ENCODE results near the gene TSKU. TPM values are rescaled to one million over a fixed set of nuclear protein-coding genes. Genes with fewer than 3 reads are reported as not detected.

TSKU gene
- total and polyA plus RNA-seq, 9 of the 15 experiments (the other 6 are each of a cell fraction or from before 2014, with no cell fraction given) = 0.60 to 11.9 (median 8.4) TPM

DNA sequence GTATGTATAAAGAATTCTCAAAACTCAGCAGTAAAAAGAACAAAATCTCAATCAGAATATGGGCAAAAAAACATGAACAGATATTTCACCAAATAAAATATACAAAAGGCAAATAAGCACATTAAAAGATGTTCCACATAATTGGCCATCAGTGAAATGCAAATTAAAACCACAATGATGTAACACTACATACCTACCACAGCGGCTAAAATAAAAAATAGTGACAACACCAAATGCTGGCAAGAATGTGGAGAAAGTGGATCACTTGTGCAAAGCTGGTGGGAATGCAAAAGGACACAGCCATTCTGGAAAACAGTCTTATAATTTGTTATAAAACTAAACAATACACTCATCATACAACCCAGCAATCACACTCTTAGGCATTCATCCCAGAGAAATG, 39.2 kb downstream of the TSKU start (continued):
- TF ChIP-seq, protein P1, sequence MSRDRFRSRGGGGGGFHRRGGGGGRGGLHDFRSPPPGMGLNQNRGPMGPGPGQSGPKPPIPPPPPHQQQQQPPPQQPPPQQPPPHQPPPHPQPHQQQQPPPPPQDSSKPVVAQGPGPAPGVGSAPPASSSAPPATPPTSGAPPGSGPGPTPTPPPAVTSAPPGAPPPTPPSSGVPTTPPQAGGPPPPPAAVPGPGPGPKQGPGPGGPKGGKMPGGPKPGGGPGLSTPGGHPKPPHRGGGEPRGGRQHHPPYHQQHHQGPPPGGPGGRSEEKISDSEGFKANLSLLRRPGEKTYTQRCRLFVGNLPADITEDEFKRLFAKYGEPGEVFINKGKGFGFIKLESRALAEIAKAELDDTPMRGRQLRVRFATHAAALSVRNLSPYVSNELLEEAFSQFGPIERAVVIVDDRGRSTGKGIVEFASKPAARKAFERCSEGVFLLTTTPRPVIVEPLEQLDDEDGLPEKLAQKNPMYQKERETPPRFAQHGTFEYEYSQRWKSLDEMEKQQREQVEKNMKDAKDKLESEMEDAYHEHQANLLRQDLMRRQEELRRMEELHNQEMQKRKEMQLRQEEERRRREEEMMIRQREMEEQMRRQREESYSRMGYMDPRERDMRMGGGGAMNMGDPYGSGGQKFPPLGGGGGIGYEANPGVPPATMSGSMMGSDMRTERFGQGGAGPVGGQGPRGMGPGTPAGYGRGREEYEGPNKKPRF (IDR thresholded peaks at IDR 0.05; ENCODE audit: low read depth, low read length) = no peak
- TF ChIP-seq ZNF76 (CRISPR knock-in tag; IDR thresholded peaks at IDR 0.05; ENCODE audit: borderline replicate concordance) (no peak), FOXP1 (CRISPR knock-in tag; IDR thresholded peaks at IDR 0.05) (no peak), ZNF146 (CRISPR knock-in tag; IDR thresholded peaks at IDR 0.05; ENCODE audit: unreplicated experiment) (no peak), ZFP36 (IDR thresholded peaks at IDR 0.05; ENCODE audit: low read depth, low read length, partially characterized antibody) (peak; percentile 56), IRF2 (CRISPR knock-in tag; IDR thresholded peaks at IDR 0.05) (no peak), SRSF1 (IDR thresholded peaks at IDR 0.05; ENCODE audit: low read depth, low read length) (no peak), KLF10 (CRISPR knock-in tag; IDR thresholded peaks at IDR 0.05) (no peak), ATF1 (CRISPR knock-in tag; IDR thresholded peaks at IDR 0.05) (no peak), ATF1 (tag; IDR thresholded peaks at IDR 0.05) (no peak), MAFK (IDR thresholded peaks at IDR 0.05; ENCODE audit: low read length) (no peak), HDGF (IDR thresholded peaks at IDR 0.05) (peak; percentile 66; the same call in 1 of the 2 replicates)
- TF ChIP-seq, protein P2, sequence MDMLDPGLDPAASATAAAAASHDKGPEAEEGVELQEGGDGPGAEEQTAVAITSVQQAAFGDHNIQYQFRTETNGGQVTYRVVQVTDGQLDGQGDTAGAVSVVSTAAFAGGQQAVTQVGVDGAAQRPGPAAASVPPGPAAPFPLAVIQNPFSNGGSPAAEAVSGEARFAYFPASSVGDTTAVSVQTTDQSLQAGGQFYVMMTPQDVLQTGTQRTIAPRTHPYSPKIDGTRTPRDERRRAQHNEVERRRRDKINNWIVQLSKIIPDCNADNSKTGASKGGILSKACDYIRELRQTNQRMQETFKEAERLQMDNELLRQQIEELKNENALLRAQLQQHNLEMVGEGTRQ (CRISPR knock-in tag; IDR thresholded peaks at IDR 0.05) = no peak
- TF ChIP-seq, protein P3, sequence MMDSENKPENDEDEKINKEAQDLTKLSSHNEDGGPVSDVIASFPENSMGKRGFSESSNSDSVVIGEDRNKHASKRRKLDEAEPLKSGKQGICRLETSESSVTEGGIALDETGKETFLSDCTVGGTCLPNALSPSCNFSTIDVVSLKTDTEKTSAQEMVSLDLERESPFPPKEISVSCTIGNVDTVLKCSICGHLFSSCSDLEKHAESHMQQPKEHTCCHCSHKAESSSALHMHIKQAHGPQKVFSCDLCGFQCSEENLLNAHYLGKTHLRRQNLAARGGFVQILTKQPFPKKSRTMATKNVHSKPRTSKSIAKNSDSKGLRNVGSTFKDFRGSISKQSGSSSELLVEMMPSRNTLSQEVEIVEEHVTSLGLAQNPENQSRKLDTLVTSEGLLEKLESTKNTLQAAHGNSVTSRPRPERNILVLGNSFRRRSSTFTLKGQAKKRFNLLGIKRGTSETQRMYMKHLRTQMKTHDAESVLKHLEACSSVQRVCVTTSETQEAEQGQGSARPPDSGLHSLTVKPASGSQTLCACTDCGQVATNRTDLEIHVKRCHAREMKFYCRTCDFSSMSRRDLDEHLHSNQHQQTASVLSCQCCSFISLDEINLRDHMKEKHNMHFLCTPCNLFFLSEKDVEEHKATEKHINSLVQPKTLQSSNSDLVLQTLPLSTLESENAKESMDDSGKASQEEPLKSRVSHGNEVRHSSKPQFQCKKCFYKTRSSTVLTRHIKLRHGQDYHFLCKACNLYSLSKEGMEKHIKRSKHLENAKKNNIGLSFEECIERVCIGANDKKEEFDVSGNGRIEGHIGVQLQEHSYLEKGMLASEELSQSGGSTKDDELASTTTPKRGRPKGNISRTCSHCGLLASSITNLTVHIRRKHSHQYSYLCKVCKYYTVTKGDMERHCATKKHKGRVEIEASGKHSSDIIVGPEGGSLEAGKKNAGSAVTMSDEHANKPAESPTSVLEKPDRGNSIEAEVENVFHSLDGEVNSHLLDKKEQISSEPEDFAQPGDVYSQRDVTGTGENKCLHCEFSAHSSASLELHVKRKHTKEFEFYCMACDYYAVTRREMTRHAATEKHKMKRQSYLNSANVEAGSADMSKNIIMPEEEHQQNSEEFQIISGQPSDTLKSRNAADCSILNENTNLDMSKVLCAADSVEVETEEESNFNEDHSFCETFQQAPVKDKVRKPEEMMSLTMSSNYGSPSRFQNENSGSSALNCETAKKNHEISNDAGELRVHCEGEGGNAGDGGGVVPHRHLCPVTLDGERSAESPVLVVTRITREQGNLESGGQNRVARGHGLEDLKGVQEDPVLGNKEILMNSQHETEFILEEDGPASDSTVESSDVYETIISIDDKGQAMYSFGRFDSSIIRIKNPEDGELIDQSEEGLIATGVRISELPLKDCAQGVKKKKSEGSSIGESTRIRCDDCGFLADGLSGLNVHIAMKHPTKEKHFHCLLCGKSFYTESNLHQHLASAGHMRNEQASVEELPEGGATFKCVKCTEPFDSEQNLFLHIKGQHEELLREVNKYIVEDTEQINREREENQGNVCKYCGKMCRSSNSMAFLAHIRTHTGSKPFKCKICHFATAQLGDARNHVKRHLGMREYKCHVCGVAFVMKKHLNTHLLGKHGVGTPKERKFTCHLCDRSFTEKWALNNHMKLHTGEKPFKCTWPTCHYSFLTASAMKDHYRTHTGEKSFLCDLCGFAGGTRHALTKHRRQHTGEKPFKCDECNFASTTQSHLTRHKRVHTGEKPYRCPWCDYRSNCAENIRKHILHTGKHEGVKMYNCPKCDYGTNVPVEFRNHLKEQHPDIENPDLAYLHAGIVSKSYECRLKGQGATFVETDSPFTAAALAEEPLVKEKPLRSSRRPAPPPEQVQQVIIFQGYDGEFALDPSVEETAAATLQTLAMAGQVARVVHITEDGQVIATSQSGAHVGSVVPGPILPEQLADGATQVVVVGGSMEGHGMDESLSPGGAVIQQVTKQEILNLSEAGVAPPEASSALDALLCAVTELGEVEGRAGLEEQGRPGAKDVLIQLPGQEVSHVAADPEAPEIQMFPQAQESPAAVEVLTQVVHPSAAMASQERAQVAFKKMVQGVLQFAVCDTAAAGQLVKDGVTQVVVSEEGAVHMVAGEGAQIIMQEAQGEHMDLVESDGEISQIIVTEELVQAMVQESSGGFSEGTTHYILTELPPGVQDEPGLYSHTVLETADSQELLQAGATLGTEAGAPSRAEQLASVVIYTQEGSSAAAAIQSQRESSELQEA (IDR thresholded peaks at IDR 0.05; ENCODE audit: low read depth) = 0 out of 2 replicates have a peak, but pooled peaks have one; percentile 38

All from K562 (cell line).